ENCODE results near the gene TOM1. TPM values are rescaled to one million over a fixed set of nuclear protein-coding genes. Genes with fewer than 3 reads are reported as not detected.
"Not testable (repeated sequence)": the region's sequence is repeated elsewhere in the genome, so short reads cannot be mapped to it uniquely, and the experiment has no call there.

Gene TOM1
- polyA plus RNA-seq, 1 donor, result 39.2 TPM

GRCh38 chr22:35394810-35395563 is 95.3 kb downstream of the TOM1 start:
- no peak for DNase-seq

- DNase-seq, result not testable (repeated sequence)
Observed at GRCh38 chr22:35396622-35397021, 96.9 kb downstream of the TOM1 start.

- DNase-seq, result peak; percentile 79
Observed at GRCh38 chr22:35397095-35397904, 97.6 kb downstream of the TOM1 start.

Other genes with a start within 250 kb of the TOM1 start
- 0.43 TPM for gene ISX, start 233.7 kb upstream of the TOM1 start, polyA plus RNA-seq (ENCODE audit: insufficient read length)
- 39.2 TPM for gene HMGXB4, start 42.4 kb upstream of the TOM1 start, polyA plus RNA-seq (ENCODE audit: insufficient read length)
- 50.6 TPM for gene HMOX1, start 81.2 kb downstream of the TOM1 start, polyA plus RNA-seq (ENCODE audit: insufficient read length)
- 72.4 TPM for gene MCM5, start 100.2 kb downstream of the TOM1 start, polyA plus RNA-seq (ENCODE audit: insufficient read length)
- gene RASD2, start 240.9 kb downstream of the TOM1 start, polyA plus RNA-seq (ENCODE audit: insufficient read length), result 1.5 TPM